ENCODE measurements around the gene KCNJ14. TPM values are rescaled to one million over a fixed set of nuclear protein-coding genes. Genes with fewer than 3 reads are reported as not detected.

Gene KCNJ14
- total RNA-seq, 1 experiment from 2014 or later = 1.4 TPM

GRCh38 chr19:48455908-48456562 lies 661 bp downstream of the KCNJ14 start:
- intact Hi-C loops (cut with micrococcal nuclease) = no loop called here
- H3K9ac ChIP-seq (ENCODE audit: low read length) = no peak overlapping the region

GRCh38 chr19:48456864-48457263 lies 1.5 kb downstream of the KCNJ14 start:
- ChIA-PET POLR2A (ENCODE audit: unreplicated experiment) (no interaction called here), CTCF (no interaction called here)
- Histone ChIP-seq H3K4me3 (ENCODE audit: low read length) (no peak overlapping the region), H3K27ac (ENCODE audit: low read length) (no peak overlapping the region), H3K36me3 (ENCODE audit: low read depth, low read length) (peaks cover 7% of the 10 kb centered on the region; the same call in 1 of the 2 replicates), H3K27me3 (ENCODE audit: low read length) (no peaks in the 10 kb centered on the region), H3F3A (ENCODE audit: low read length, unreplicated experiment) (no peaks in the 10 kb centered on the region), H3K9ac (ENCODE audit: low read length) (no peak overlapping the region), H3K9me2 (replicated peaks; ENCODE audit: low read length) (no peaks in the 10 kb centered on the region), H3K4me1 (ENCODE audit: insufficient read depth, low read length) (no peaks in the 10 kb centered on the region), H2AFZ (ENCODE audit: low read length) (no peak overlapping the region), H3K4me2 (ENCODE audit: low read length) (no peak overlapping the region), H3K9me3 (ENCODE audit: low read length) (no peaks in the 10 kb centered on the region), H3K79me2 (ENCODE audit: low read length) (peaks cover 9% of the 10 kb centered on the region; the same call in 1 of the 2 replicates), H4K20me1 (ENCODE audit: low read length) (no peaks in the 10 kb centered on the region)
- TF ChIP-seq EZH2phosphoT487 (IDR thresholded peaks at IDR 0.05; ENCODE audit: borderline replicate concordance, low read length) (no peak), CTCF (conservative IDR thresholded peaks at IDR 0.05; ENCODE audit: low read depth, low read length) (no peak), EZH2 (IDR thresholded peaks at IDR 0.05; ENCODE audit: low read length, unreplicated experiment) (no peak)
- ATAC-seq (no peak), DNase-seq (no peak)
- BruUV-seq (replicated peaks) = no TSS peak
- intact Hi-C loops (cut with micrococcal nuclease) = no loop called here

More at GRCh38 chr19:48455908-48456562, 661 bp downstream of the KCNJ14 start:
- Histone ChIP-seq H2AFZ (ENCODE audit: low read length) (no peak overlapping the region), H3K79me2 (ENCODE audit: low read length) (peaks cover 9% of the 10 kb centered on the region; the same call in 1 of the 2 replicates), H3K36me3 (ENCODE audit: low read depth, low read length) (peaks cover 15% of the 10 kb centered on the region; the same call in 1 of the 2 replicates), H3K4me1 (ENCODE audit: insufficient read depth, low read length) (no peaks in the 10 kb centered on the region), H4K20me1 (ENCODE audit: low read length) (no peaks in the 10 kb centered on the region), H3K9me2 (replicated peaks; ENCODE audit: low read length) (no peaks in the 10 kb centered on the region), H3K27me3 (ENCODE audit: low read length) (no peaks in the 10 kb centered on the region), H3K27ac (ENCODE audit: low read length) (no peak overlapping the region), H3K4me2 (ENCODE audit: low read length) (no peak overlapping the region), H3K4me3 (ENCODE audit: low read length) (no peak overlapping the region), H3F3A (ENCODE audit: low read length, unreplicated experiment) (no peaks in the 10 kb centered on the region), H3K9me3 (ENCODE audit: low read length) (no peaks in the 10 kb centered on the region)
- CTCF ChIA-PET = no interaction called here
- POLR2A ChIA-PET (ENCODE audit: unreplicated experiment) = no interaction called here
- TF ChIP-seq EZH2phosphoT487 (IDR thresholded peaks at IDR 0.05; ENCODE audit: borderline replicate concordance, low read length) (no peak), CTCF (conservative IDR thresholded peaks at IDR 0.05; ENCODE audit: low read depth, low read length) (no peak)
- ATAC-seq (no peak), DNase-seq (no peak)
- no TSS peak for BruUV-seq (replicated peaks)

- BruUV-seq (replicated peaks) = no TSS peak
- intact Hi-C loops (cut with micrococcal nuclease) = no loop called here
- Histone ChIP-seq H4K20me1 (ENCODE audit: low read length) (no peaks in the 10 kb centered on the region), H3K4me2 (ENCODE audit: low read length) (no peak overlapping the region), H3K4me1 (ENCODE audit: insufficient read depth, low read length) (no peaks in the 10 kb centered on the region), H3K27ac (ENCODE audit: low read length) (no peak overlapping the region), H3K79me2 (ENCODE audit: low read length) (peaks cover 6% of the 10 kb centered on the region; the same call in 1 of the 2 replicates), H3F3A (ENCODE audit: low read length, unreplicated experiment) (no peaks in the 10 kb centered on the region), H3K27me3 (ENCODE audit: low read length) (no peaks in the 10 kb centered on the region), H3K9me3 (ENCODE audit: low read length) (no peaks in the 10 kb centered on the region), H3K36me3 (ENCODE audit: low read depth, low read length) (peaks cover 2% of the 10 kb centered on the region; the same call in 1 of the 2 replicates), H3K4me3 (ENCODE audit: low read length) (no peak overlapping the region), H3K9ac (ENCODE audit: low read length) (no peak overlapping the region), H2AFZ (ENCODE audit: low read length) (no peak overlapping the region), H3K9me2 (replicated peaks; ENCODE audit: low read length) (no peaks in the 10 kb centered on the region)
- POLR2A ChIA-PET (ENCODE audit: unreplicated experiment) = no interaction called here
- DNase-seq = no peak
- ATAC-seq = no peak
- CTCF ChIA-PET = no interaction called here
- TF ChIP-seq EZH2 (IDR thresholded peaks at IDR 0.05; ENCODE audit: low read length, unreplicated experiment) (no peak), CTCF (conservative IDR thresholded peaks at IDR 0.05; ENCODE audit: low read depth, low read length) (no peak), EZH2phosphoT487 (IDR thresholded peaks at IDR 0.05; ENCODE audit: borderline replicate concordance, low read length) (no peak)
Observed at GRCh38 chr19:48458016-48458415, 2.6 kb downstream of the KCNJ14 start.

Data from PC-3 (cell line).